ENCODE data around the gene CGREF1. TPM values are rescaled to one million over a fixed set of nuclear protein-coding genes. Genes with fewer than 3 reads are reported as not detected.
A peak's percentile ranks its signal among the peaks of the same experiment; 100 is the strongest.

The CGREF1 gene
- polyA plus RNA-seq, 1 of the 3 experiments (the other 2 are of a cell fraction), result 18.3 TPM

DNA sequence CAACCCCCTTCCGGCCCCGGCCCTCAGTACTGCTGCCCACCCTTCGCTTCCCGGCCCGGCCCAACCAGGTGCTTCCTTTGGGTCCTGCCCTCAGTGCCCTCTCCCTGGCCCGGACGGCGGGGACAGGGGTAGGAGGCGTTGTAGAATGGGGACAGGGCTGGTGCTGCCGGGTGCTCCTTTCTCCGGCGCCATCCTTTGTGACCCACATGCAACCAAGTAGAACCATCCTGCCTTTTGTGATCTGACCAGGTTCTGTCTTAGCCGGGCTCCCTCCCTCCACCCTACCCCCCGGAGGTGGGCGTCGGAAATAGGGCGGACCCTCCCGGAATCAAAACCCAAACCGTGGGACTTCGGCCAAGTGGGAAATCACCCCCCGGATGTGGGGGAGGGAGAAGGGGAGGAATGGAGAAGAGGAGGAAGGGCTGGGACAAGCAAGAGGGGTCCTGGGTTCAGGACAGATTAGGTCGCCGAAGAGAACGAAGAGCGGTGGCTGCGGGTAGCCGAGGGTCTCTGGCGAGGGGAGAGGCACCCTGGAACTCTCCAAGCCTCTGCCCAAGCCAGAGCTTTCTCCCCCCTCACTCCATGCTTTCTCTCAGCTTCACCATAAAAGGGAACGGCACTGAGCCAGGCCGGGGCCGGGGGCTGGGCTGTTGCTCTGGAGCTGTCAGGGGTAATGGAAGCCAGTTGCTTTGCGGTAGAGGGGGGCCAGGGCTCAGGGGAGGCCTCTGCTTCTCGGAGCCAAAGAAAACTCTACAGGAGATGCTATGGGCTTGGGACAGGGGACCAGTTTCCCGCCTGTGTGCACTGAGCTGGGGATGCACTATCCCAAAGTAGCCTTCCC lies 46.7 kb downstream of the CGREF1 start (continued):
- TF ChIP-seq GABPA (IDR thresholded peaks at IDR 0.05; ENCODE audit: low read depth) (no peak; the same call in 1 of the 2 replicates), JUND (IDR thresholded peaks at IDR 0.05) (no peak), EZH2phosphoT487 (IDR thresholded peaks at IDR 0.05; ENCODE audit: borderline replicate concordance, low read depth) (no peak), POLR2AphosphoS5 (IDR thresholded peaks at IDR 0.05; ENCODE audit: low read depth, low read length) (no peak; the same call in 1 of the 2 replicates), ELF1 (IDR thresholded peaks at IDR 0.05) (no peak), RAD21 (IDR thresholded peaks at IDR 0.05; ENCODE audit: low read length) (peak; percentile 23), CHD2 (IDR thresholded peaks at IDR 0.05; ENCODE audit: low read length, partially characterized antibody) (peak; percentile 83), TCF12 (IDR thresholded peaks at IDR 0.05) (peak; percentile 98), EP300 (IDR thresholded peaks at IDR 0.05; ENCODE audit: borderline replicate concordance in 1 of 2, low read depth in 1 of 2, low read length in 1 of 2) (peak; percentile 73 to 79; a peak in 3 of 4 replicates), MXI1 (IDR thresholded peaks at IDR 0.05; ENCODE audit: low read depth, low read length) (peak; percentile 86), FOXJ3 (CRISPR knock-in tag; IDR thresholded peaks at IDR 0.05) (no peak), RXRA (IDR thresholded peaks at IDR 0.05; ENCODE audit: borderline replicate concordance, low read depth) (no peak), TAF1 (IDR thresholded peaks at IDR 0.05; ENCODE audit: borderline replicate concordance, low read depth, low read length) (peak; percentile 39), NFIC (IDR thresholded peaks at IDR 0.05; ENCODE audit: borderline replicate concordance) (peak; percentile 86), NRF1 (IDR thresholded peaks at IDR 0.05; ENCODE audit: low read depth, low read length) (no peak), RCOR1 (IDR thresholded peaks at IDR 0.05; ENCODE audit: low read length) (no peak)
- TF ChIP-seq, protein P1, sequence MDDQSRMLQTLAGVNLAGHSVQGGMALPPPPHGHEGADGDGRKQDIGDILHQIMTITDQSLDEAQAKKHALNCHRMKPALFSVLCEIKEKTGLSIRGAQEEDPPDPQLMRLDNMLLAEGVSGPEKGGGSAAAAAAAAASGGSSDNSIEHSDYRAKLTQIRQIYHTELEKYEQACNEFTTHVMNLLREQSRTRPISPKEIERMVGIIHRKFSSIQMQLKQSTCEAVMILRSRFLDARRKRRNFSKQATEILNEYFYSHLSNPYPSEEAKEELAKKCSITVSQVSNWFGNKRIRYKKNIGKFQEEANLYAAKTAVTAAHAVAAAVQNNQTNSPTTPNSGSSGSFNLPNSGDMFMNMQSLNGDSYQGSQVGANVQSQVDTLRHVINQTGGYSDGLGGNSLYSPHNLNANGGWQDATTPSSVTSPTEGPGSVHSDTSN (IDR thresholded peaks at IDR 0.05), result peak; percentile 91
- TF ChIP-seq, protein P2, sequence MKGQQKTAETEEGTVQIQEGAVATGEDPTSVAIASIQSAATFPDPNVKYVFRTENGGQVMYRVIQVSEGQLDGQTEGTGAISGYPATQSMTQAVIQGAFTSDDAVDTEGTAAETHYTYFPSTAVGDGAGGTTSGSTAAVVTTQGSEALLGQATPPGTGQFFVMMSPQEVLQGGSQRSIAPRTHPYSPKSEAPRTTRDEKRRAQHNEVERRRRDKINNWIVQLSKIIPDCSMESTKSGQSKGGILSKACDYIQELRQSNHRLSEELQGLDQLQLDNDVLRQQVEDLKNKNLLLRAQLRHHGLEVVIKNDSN (IDR thresholded peaks at IDR 0.05; ENCODE audit: borderline replicate concordance, low read depth), result no peak
- TF ChIP-seq, protein P3, sequence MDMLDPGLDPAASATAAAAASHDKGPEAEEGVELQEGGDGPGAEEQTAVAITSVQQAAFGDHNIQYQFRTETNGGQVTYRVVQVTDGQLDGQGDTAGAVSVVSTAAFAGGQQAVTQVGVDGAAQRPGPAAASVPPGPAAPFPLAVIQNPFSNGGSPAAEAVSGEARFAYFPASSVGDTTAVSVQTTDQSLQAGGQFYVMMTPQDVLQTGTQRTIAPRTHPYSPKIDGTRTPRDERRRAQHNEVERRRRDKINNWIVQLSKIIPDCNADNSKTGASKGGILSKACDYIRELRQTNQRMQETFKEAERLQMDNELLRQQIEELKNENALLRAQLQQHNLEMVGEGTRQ (IDR thresholded peaks at IDR 0.05; ENCODE audit: borderline replicate concordance, low read depth, low read length), result no peak
- TF ChIP-seq, protein P4, sequence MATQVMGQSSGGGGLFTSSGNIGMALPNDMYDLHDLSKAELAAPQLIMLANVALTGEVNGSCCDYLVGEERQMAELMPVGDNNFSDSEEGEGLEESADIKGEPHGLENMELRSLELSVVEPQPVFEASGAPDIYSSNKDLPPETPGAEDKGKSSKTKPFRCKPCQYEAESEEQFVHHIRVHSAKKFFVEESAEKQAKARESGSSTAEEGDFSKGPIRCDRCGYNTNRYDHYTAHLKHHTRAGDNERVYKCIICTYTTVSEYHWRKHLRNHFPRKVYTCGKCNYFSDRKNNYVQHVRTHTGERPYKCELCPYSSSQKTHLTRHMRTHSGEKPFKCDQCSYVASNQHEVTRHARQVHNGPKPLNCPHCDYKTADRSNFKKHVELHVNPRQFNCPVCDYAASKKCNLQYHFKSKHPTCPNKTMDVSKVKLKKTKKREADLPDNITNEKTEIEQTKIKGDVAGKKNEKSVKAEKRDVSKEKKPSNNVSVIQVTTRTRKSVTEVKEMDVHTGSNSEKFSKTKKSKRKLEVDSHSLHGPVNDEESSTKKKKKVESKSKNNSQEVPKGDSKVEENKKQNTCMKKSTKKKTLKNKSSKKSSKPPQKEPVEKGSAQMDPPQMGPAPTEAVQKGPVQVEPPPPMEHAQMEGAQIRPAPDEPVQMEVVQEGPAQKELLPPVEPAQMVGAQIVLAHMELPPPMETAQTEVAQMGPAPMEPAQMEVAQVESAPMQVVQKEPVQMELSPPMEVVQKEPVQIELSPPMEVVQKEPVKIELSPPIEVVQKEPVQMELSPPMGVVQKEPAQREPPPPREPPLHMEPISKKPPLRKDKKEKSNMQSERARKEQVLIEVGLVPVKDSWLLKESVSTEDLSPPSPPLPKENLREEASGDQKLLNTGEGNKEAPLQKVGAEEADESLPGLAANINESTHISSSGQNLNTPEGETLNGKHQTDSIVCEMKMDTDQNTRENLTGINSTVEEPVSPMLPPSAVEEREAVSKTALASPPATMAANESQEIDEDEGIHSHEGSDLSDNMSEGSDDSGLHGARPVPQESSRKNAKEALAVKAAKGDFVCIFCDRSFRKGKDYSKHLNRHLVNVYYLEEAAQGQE (IDR thresholded peaks at IDR 0.05; ENCODE audit: low read depth, low read length), result no peak
- TF ChIP-seq, protein P5, sequence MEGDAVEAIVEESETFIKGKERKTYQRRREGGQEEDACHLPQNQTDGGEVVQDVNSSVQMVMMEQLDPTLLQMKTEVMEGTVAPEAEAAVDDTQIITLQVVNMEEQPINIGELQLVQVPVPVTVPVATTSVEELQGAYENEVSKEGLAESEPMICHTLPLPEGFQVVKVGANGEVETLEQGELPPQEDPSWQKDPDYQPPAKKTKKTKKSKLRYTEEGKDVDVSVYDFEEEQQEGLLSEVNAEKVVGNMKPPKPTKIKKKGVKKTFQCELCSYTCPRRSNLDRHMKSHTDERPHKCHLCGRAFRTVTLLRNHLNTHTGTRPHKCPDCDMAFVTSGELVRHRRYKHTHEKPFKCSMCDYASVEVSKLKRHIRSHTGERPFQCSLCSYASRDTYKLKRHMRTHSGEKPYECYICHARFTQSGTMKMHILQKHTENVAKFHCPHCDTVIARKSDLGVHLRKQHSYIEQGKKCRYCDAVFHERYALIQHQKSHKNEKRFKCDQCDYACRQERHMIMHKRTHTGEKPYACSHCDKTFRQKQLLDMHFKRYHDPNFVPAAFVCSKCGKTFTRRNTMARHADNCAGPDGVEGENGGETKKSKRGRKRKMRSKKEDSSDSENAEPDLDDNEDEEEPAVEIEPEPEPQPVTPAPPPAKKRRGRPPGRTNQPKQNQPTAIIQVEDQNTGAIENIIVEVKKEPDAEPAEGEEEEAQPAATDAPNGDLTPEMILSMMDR (IDR thresholded peaks at IDR 0.05), result no peak
- TF ChIP-seq, protein P6, sequence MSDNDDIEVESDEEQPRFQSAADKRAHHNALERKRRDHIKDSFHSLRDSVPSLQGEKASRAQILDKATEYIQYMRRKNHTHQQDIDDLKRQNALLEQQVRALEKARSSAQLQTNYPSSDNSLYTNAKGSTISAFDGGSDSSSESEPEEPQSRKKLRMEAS (IDR thresholded peaks at IDR 0.05; ENCODE audit: low read depth), result no peak

Measured in SK-N-SH (cell line).